NCI-H1105 treated with DMSO at 0.1 percent for 48 hours (cell line): ENCODE measurements around the gene NF1.
"Not testable (repeated sequence)": the region's sequence is repeated elsewhere in the genome, so short reads cannot be mapped to it uniquely, and the experiment has no call there.

Source experiments
- DNase-seq: peaks from one replicate; lab custom pipeline; 2025; lab: John Stamatoyannopoulos, UW

The NF1 gene

DNA sequence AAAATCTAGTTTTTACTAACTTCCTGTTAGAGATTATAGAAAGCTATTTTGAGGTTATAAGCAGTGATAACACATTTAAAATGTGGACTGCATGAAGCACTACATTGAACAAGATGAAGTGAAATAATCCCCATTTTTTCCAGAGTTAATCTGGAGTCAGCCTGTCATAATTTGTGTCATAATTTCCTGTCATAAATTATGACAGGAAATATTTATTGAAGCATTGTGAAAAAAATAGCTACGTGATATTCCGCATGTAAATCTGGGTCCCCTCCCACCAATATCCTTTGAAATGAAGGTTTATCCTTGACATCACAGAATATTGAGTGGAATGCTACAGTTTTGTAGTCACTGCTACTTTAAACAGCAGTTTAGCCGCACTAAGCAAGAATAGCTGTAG lies 162.2 kb downstream of the NF1 start:
- DNase-seq = no peak

- DNase-seq = no peak
Measured at GRCh38 chr17:31260151-31260550, 165.4 kb downstream of the NF1 start.

DNA sequence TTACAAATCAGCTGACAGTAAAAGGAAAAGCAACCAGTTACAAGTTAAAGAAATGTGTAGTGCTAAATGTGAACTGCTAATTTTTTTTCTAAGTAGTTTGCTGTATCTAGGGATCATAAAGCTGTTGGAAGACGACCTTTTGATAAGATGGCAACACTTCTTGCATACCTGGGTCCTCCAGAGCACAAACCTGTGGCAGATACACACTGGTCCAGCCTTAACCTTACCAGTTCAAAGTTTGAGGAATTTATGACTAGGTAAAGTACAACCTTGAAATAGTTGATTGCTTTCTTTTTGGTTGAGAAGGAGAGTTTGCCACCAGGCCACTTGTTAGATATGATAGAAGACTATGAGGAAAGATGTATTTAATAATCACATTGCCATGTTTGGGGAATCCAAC lies 166.8 kb downstream of the NF1 start:
- no peak for DNase-seq

DNA sequence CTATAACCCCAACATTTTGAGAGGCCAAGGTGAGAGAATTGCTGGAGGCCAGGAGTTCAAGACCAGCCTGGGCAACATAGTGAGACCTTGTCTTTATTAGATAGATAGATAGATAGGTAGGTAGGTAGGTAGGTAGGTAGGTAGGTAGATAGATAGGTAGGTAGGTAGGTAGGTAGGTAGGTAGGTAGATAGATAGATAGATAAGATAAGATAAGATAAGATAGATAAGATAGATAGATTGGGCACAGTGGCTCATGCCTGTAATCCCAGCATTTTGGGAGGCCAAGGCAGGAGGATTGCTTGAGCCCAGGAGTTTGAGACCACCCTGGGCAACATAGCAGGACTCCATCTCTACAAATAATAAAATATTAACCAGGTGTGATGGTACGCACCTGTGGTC lies 168.1 kb downstream of the NF1 start:
- DNase-seq = not testable (repeated sequence)

GRCh38 chr17:31266042-31266441 lies 171.3 kb downstream of the NF1 start:
- no peak for DNase-seq

DNA sequence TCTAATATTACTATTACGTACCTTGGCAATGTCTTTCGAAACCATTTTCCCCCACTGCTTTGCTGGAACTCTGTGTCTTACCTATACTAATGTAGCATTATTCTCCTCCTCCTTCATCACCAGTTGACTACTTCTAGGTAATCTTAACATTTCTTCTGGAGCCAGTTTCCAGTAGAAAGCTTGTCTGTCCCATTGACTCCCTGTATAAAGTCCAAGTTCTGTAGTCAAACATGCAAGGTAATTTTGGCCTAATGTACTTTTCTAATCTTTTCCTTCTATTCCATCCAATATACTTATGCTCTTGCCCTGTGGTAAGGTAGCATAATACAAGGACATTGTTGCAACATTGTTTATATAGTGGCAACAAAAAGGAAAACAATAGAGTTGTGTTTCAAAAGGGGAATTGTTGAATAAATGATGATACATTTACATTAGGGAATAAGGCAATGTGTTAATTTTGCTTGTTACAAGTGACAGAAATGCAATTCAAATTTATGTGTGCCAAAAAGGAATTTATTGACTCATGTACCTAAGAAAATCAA lies 174.3 kb downstream of the NF1 start:
- DNase-seq = no peak

GRCh38 chr17:31269578-31269983 lies 174.8 kb downstream of the NF1 start:
- DNase-seq = no peak

- DNase-seq = no peak
Measured at GRCh38 chr17:31272236-31272635, 177.5 kb downstream of the NF1 start.

GRCh38 chr17:31272803-31273202 lies 178.0 kb downstream of the NF1 start:
- DNase-seq = no peak

DNA sequence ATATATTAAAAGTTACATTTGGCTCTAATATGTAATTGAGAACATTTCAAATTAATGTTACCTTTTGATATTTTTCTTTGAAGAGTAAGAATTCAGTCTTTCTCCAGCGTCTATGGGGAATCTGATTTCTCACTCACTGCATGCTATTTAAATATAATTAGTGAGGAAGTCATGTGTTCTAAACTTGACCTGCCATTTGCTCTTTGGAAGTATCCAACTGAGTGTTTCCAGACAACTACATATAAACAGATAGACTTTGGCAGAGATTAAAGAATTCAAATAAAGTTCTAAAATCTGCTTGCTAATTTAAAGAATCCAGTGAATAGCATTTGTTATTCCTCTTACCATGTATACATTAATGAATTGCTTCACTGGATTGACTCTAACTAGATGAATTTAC lies 178.7 kb downstream of the NF1 start:
- no peak for DNase-seq

DNA sequence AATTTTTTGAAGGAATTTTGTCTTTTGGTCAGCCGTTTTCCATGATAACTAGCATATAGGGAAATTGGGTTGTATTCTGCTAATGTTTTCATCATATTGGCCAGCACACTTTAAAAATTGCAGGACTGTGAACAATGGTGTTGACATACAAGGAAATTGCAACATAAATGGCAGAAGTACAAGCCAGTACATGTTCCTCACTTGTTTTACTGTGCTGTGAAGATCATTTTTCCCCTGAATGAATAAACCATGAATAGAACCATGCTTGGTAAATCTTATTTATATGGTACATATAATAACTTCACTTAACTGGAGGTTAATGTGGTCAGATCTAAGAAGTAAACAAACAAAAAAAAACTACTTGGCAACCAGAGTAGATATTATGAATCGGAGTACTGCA lies 179.5 kb downstream of the NF1 start:
- DNase-seq = peak; percentile 86

DNA sequence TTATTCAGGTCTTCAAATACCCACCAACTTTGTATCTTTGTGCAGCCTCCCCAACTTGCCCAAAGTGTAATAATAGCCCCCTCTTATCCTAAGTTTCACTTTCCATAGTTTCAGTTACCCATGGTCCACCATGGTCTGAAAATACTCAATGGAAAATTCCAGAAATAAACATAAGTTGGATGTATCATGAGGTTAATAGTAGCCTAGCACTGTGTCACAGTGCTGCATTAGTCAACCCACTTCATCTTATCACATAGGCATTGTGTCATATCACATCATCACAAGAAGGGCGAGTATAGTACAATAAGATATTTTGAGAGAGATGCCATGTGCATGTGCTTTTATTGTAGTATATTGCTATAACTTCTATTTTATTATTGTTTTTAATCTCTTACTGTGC lies 180.3 kb downstream of the NF1 start:
- DNase-seq = no peak

GRCh38 chr17:31279401-31279800 lies 184.6 kb downstream of the NF1 start:
- DNase-seq = no peak

GRCh38 chr17:31281061-31281460 lies 186.3 kb downstream of the NF1 start:
- DNase-seq = no peak

GRCh38 chr17:31283841-31284240 lies 189.1 kb downstream of the NF1 start:
- no peak for DNase-seq

GRCh38 chr17:31286587-31286986 lies 191.8 kb downstream of the NF1 start:
- no peak for DNase-seq

DNA sequence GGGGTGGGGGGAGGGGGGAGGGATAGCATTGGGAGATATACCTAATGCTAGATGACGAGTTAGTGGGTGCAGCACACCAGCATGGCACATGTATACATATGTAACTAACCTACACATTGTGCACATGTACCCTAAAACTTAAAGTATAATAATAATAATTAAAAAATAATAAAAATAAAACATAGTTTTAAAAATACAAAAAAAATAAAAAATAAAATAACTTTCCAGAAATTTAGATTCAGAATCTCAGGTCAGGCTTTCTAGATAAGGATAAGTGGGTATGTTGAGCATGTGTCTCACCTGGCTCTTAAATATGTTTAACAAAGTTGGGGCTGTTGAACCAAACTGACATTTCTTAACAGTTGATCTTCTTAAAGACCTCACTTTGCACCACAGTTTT lies 193.2 kb downstream of the NF1 start:
- not testable (repeated sequence) for DNase-seq

DNA sequence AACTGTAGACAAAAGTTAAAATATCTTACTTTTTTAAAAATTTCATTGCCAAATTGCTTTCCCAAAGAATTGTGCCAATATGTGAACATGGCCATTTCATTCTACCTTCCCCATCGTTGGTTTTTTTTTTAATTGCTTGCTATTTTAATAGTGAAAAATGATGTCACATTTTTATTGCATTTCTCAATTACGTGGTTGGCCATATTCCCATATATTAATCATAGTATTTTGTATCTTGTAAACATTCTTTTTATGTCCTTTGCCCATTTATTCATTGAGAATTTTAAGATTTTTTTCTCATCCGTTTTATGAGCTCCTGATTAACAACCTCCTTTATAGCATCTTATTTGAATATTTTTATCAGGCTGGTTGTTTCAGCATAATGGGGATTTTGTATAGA lies 195.0 kb downstream of the NF1 start:
- DNase-seq = no peak

- no peak for DNase-seq
Measured at GRCh38 chr17:31291820-31292219, 197.0 kb downstream of the NF1 start.

- DNase-seq = no peak
Measured at GRCh38 chr17:31293581-31293980, 198.8 kb downstream of the NF1 start.

GRCh38 chr17:31294231-31294630 lies 199.5 kb downstream of the NF1 start:
- no peak for DNase-seq

- DNase-seq = no peak
Measured at GRCh38 chr17:31294820-31295488, 200.2 kb downstream of the NF1 start.

- DNase-seq = no peak
Measured at GRCh38 chr17:31295489-31295871, 200.7 kb downstream of the NF1 start.

GRCh38 chr17:31296142-31296541 lies 201.4 kb downstream of the NF1 start:
- no peak for DNase-seq
